IMR-90 (cell line): ENCODE measurements around the gene PLEKHB2. TPM values are rescaled to one million over a fixed set of nuclear protein-coding genes. Genes with fewer than 3 reads are reported as not detected.

Source experiments
- ATAC-seq: fragments of 200-7000 bp; cut with Tn5 transposase; 2 replicates; pipeline ENCODE4 v1.9.1; 2020; ENCODE audit warnings: low read depth, mild to moderate bottlenecking, moderate library complexity
- BruUV-seq: library from RNA; stranded (reverse); fragments of 400-500 nt; replicated peaks from 2 replicates; lab custom pipeline; 2021; lab: Mats Ljungman, UMichigan
- CTCF ChIA-PET: fragments of 300-600 bp; formaldehyde crosslinking; extraction: SDS; loops from one replicate; lab custom pipeline; 2021; ENCODE audit warnings: antibody characterized with exemption; lab: Yijun Ruan, JAX
- POLR2A ChIA-PET: fragments of 300-600 bp; sonication (Branson Sonifier 250); formaldehyde crosslinking; loops from one replicate; lab custom pipeline; 2022; ENCODE audit warnings: antibody characterized with exemption; ENCODE audit not compliant: unreplicated experiment; lab: Charles Lee
- DNase-seq: peaks from one replicate; pipeline ENCODE4 v3.0.0; 2013
- H2AFZ ChIP-seq: replicated peaks from 2 replicates; pipeline ENCODE3; 2013; ENCODE audit warnings: low read length, mild to moderate bottlenecking; ENCODE audit not compliant: poor library complexity
- H2AK5ac ChIP-seq: 2 replicates; pipeline ENCODE4 v1.6.1; 2013; ENCODE audit warnings: low read depth, low read length, inconsistent platforms
- H2AK9ac ChIP-seq: replicated peaks from 2 replicates; pipeline ENCODE3; 2013; ENCODE audit warnings: mild to moderate bottlenecking, low read depth, low read length, moderate library complexity; ENCODE audit not compliant: poor library complexity
- H2BK120ac ChIP-seq: 2 replicates; pipeline ENCODE4 v1.6.1; 2013; ENCODE audit warnings: low read depth, low read length, inconsistent platforms
- H2BK15ac ChIP-seq: 3 replicates; pipeline ENCODE4 v1.6.1; 2013; ENCODE audit warnings: low read depth, low read length, inconsistent platforms
- H2BK20ac ChIP-seq: 2 replicates; pipeline ENCODE4 v1.6.1; 2013; ENCODE audit warnings: low read depth, mild to moderate bottlenecking, inconsistent platforms, low read length, moderate library complexity
- H2BK5ac ChIP-seq: 2 replicates; pipeline ENCODE4 v1.6.1; 2013; ENCODE audit warnings: mild to moderate bottlenecking, low read depth, low read length, inconsistent platforms; ENCODE audit not compliant: poor library complexity, severe bottlenecking
- H3K14ac ChIP-seq: replicated peaks from 2 replicates; pipeline ENCODE4 v1.6.1; 2013; ENCODE audit warnings: low read depth, low read length, inconsistent platforms
- H3K18ac ChIP-seq: 2 replicates; pipeline ENCODE4 v1.6.1; 2013; ENCODE audit warnings: low read depth, low read length, control low read depth
- H3K23ac ChIP-seq: 2 replicates; pipeline ENCODE4 v1.6.1; 2013; ENCODE audit warnings: low read depth, low read length, inconsistent platforms
- H3K27ac ChIP-seq: 2 replicates; pipeline ENCODE4 v1.5.1; 2013; ENCODE audit warnings: mild to moderate bottlenecking, control low read depth, low read length; ENCODE audit not compliant: insufficient read depth
- H3K27me3 ChIP-seq: 2 replicates; pipeline ENCODE4 v1.6.1; 2013; ENCODE audit warnings: low read length; ENCODE audit not compliant: control insufficient read depth, insufficient read depth
- H3K36me3 ChIP-seq: 2 replicates; pipeline ENCODE4 v1.6.1; 2013; ENCODE audit warnings: low read length, mixed read lengths; ENCODE audit not compliant: control insufficient read depth, insufficient read depth
- H3K4ac ChIP-seq: 2 replicates; pipeline ENCODE4 v1.6.1; 2013; ENCODE audit warnings: low read depth, low read length, inconsistent platforms
- H3K4me1 ChIP-seq: 2 replicates; pipeline ENCODE4 v1.6.1; 2013; ENCODE audit warnings: low read length, mixed read lengths; ENCODE audit not compliant: control insufficient read depth, insufficient read depth
- H3K4me2 ChIP-seq: 2 replicates; pipeline ENCODE4 v1.6.1; 2013; ENCODE audit warnings: low read depth, mild to moderate bottlenecking, control low read depth, low read length, moderate library complexity
- H3K4me3 ChIP-seq: 2 replicates; pipeline ENCODE4 v1.5.1; 2013; ENCODE audit warnings: low read depth, mild to moderate bottlenecking, control low read depth, low read length, moderate library complexity; ENCODE audit not compliant: insufficient read depth
- H3K56ac ChIP-seq: 2 replicates; pipeline ENCODE4 v1.6.1; 2013; ENCODE audit warnings: low read length, inconsistent platforms; ENCODE audit not compliant: insufficient read depth; ENCODE audit errors: extremely low read depth
- H3K79me1 ChIP-seq, 2 experiments: 2 replicates each; pipeline ENCODE4 v1.6.1; 2013; ENCODE audit warnings: low read length in 2 of 2, inconsistent platforms in 1 of 2, low read depth in 1 of 2
- H3K9ac ChIP-seq: 2 replicates; pipeline ENCODE4 v1.6.1; 2013; ENCODE audit warnings: low read depth, low read length, control low read depth
- H3K9me1 ChIP-seq: 2 replicates; pipeline ENCODE4 v1.6.1; 2013; ENCODE audit warnings: low read length, inconsistent platforms; ENCODE audit not compliant: insufficient read depth
- H3K9me3 ChIP-seq: 2 replicates; pipeline ENCODE4 v1.6.1; 2013; ENCODE audit warnings: low read length; ENCODE audit not compliant: control insufficient read depth, insufficient read depth
- H4K20me1 ChIP-seq: 2 replicates; pipeline ENCODE4 v1.6.1; 2013; ENCODE audit warnings: low read length, inconsistent platforms; ENCODE audit not compliant: insufficient read depth
- H4K5ac ChIP-seq: 2 replicates; pipeline ENCODE4 v1.6.1; 2013; ENCODE audit warnings: mild to moderate bottlenecking, low read depth, low read length, control low read depth
- H4K8ac ChIP-seq, 2 experiments: 2 replicates each; pipeline ENCODE4 v1.6.1; 2013; ENCODE audit warnings: low read depth in 2 of 2, low read length in 2 of 2, control low read depth in 1 of 2, inconsistent platforms in 1 of 2
- H4K91ac ChIP-seq: 2 replicates; pipeline ENCODE4 v1.6.1; 2013; ENCODE audit warnings: low read depth, low read length, inconsistent platforms; ENCODE audit not compliant: insufficient read depth
- FOS ChIP-seq: fragments of 150-350 bp; IDR thresholded peaks from 2 replicates; pipeline ENCODE4 v1.6.1; 2016; ENCODE audit warnings: low read depth, low read length
- SMC3 ChIP-seq: fragments of 150-350 bp; IDR thresholded peaks from 2 replicates; pipeline ENCODE4 v1.6.1; 2016; ENCODE audit warnings: low read depth, mild to moderate bottlenecking, antibody characterized with exemption, low read length, moderate library complexity
- WGBS, 2 experiments: methylation state at CpG; one replicate each; pipeline versions ENCODE4 v1.1.5 to v1.1.7; 2013; ENCODE audit warnings: missing lambda C conversion rate in 2 of 2; ENCODE audit not compliant: insufficient read length in 1 of 2; ENCODE audit errors: extremely low coverage in 2 of 2; 5-methylcytosine and 5-hydroxymethylcytosine counted together
- dilution Hi-C: fragments of 300-500 bp; cut with HindIII; formaldehyde crosslinking; loops from one replicate; pipeline ENCODE4 v1.14.3; 2018; ENCODE audit warnings: low sequenced_read_pairs; ENCODE audit not compliant: unreplicated experiment
- in situ Hi-C: fragments of 300-500 bp; cut with MboI; formaldehyde crosslinking; loops from 3 replicates; pipeline ENCODE4 v1.14.3; 2019; ENCODE audit warnings: low sequenced_read_pairs, inconsistent platforms, mixed read lengths
- intact Hi-C: fragments of 100-400 bp; cut with micrococcal nuclease; formaldehyde crosslinking; loops from 2 replicates; pipeline ENCODE4 v1.10.0; 2022
- polyA plus RNA-seq, 3 experiments: library from polyadenylated mRNA; depleted of rRNA; stranded (reverse); fragments of >200 nt; gene quantifications; 2 replicates each; pipeline ENCODE4 v1.2.3, GENCODE V29; 2012; ENCODE audit warnings: low replicate concordance in 1 of 3
- total RNA-seq: library from RNA; depleted of rRNA; stranded (reverse); fragments of >200 nt; gene quantifications from 2 replicates; pipeline ENCODE4 v1.2.3, GENCODE V29; 2012

The PLEKHB2 gene
- total and polyA plus RNA-seq, 2 of the 4 experiments (the other 2 are of a cell fraction): 62.9 to 82.1 TPM

DNA sequence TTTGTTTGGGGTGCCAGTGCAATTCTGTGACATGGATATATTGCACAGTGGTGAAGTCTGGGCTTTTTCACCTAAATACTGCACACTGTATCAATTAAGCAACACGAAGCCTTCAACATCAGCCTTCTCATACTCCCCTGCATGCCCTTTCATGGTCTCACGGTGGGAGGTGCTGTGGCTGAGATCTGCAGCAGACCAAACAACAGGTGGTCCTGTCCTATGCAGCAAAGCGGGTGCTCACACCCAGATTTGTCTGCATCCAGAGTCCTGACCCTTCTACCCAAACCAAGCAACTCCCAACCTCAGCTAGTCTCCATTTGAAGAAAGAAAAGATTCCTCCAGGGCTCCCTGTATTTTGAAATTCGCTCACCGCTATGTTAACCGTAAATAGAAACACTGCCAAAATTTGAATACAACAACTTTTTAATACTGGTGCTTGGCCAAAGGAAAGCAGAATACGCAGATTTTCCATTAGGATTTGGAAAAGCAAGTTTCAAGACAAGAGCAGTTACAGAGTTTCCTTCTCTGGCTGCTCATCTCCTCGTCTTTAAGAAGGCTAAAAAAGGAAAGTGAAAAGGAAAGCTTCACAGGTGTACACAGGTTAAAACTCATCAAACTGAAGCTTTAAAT lies 46.8 kb upstream of the PLEKHB2 start:
- H3K9me3 ChIP-seq: no peaks in the 10 kb centered on the region
- CTCF ChIA-PET: interaction anchor here (0.7 kb wide), 1 partner anchor 13 kb away, joined by 3 read pairs; no protein-coding TSS in a partner anchor
- no peak overlapping the region for H3K56ac ChIP-seq
- H4K5ac ChIP-seq: no peak overlapping the region
- TF ChIP-seq SMC3 (no peak), FOS (no peak)
- H3K18ac ChIP-seq: no peak overlapping the region
- in situ Hi-C loops (no loop called here), intact Hi-C loops (loop anchor here (5.0 kb wide), 1 partner anchor 34 kb away; the partner anchor contains the start of gene FAM168B), dilution Hi-C loops (no loop called here)
- DNase-seq (no peak), ATAC-seq (no peak)
- H3K9me1 ChIP-seq: peaks cover 29% of the 10 kb centered on the region
- no peak overlapping the region for H2BK15ac ChIP-seq
- WGBS, 2 experiments: 100% methylated on average over 1 of the region's 8 CpGs; no CpG with 5 or more reads in 1 of the 2 experiments
- POLR2A ChIA-PET: no interaction called here
- no peak overlapping the region for H3K4ac ChIP-seq
- no peak overlapping the region for H2BK20ac ChIP-seq
- no TSS peak for BruUV-seq
- no peak overlapping the region for H2BK5ac ChIP-seq
- H3K79me1 ChIP-seq: peaks cover 30 to 74% of the 10 kb centered on the region in 2 experiments
- no peak overlapping the region for H2BK120ac ChIP-seq
- no peak overlapping the region for H3K14ac ChIP-seq
- no peak overlapping the region for H3K4me3 ChIP-seq
- H3K27ac ChIP-seq: no peak overlapping the region
- peaks cover 19% of the 10 kb centered on the region for H3K4me1 ChIP-seq
- H3K23ac ChIP-seq: no peak overlapping the region
- no peaks in the 10 kb centered on the region for H3K27me3 ChIP-seq
- no peak overlapping the region for H3K4me2 ChIP-seq
- H3K9ac ChIP-seq: no peak overlapping the region
- peaks cover 72% of the 10 kb centered on the region for H4K20me1 ChIP-seq
- H2AK5ac ChIP-seq: no peak overlapping the region
- H4K8ac ChIP-seq: no peak overlapping the region
- H2AK9ac ChIP-seq: no peak overlapping the region
- H3K36me3 ChIP-seq: peaks cover 34% of the 10 kb centered on the region
- H2AFZ ChIP-seq: no peak overlapping the region
- H4K91ac ChIP-seq: no peak overlapping the region
